ENCODE measurements around the gene MRPS9.

Gene MRPS9

GRCh38 chr2:105076121-105076520, 38.3 kb downstream of the MRPS9 start:
- no peak overlapping the region for H2BK15ac ChIP-seq (ENCODE audit: low read depth, poor library complexity, severe bottlenecking)

GRCh38 chr2:105078906-105079495, 41.1 kb downstream of the MRPS9 start:
- Histone ChIP-seq H3K4me1 (ENCODE audit: control insufficient read depth, insufficient read depth, low read depth, low read length) (peaks cover 3% of the 10 kb centered on the region), H3K18ac (ENCODE audit: low read depth in 1 of 2, low read length in 2 of 2) (no peak overlapping the region), H4K8ac (ENCODE audit: low read length) (no peak overlapping the region), H3K36me3 (ENCODE audit: control insufficient read depth in 1 of 2, insufficient read depth in 2 of 2, low read depth in 1 of 2, low read length in 2 of 2) (peaks cover 0 to 4% of the 10 kb centered on the region in 2 experiments), H3K14ac (ENCODE audit: low read length in 2 of 2) (no peak overlapping the region), H2BK120ac (ENCODE audit: low read depth, low read length) (no peak overlapping the region), H3K9ac (ENCODE audit: low read length) (no peak overlapping the region), H2BK15ac (ENCODE audit: low read depth, poor library complexity, severe bottlenecking) (no peak overlapping the region), H3K27ac (ENCODE audit: low read length, poor library complexity, severe bottlenecking) (no peak overlapping the region), H2BK5ac (ENCODE audit: low read depth, low read length, poor library complexity, severe bottlenecking) (no peak overlapping the region), H3K79me1 (replicated peaks; ENCODE audit: low read length, poor library complexity, severe bottlenecking) (peaks cover 3% of the 10 kb centered on the region), H3K4ac (ENCODE audit: low read depth in 1 of 2, low read length in 2 of 2) (no peak overlapping the region), H2AFZ (ENCODE audit: low read depth, low read length) (no peak overlapping the region), H3K4me3 (ENCODE audit: insufficient read depth in 1 of 2, low read depth in 1 of 2, low read length in 2 of 2) (no peak overlapping the region), H3K9me3 (ENCODE audit: control insufficient read depth, low read length) (no peaks in the 10 kb centered on the region), H3K23ac (ENCODE audit: low read length in 2 of 2) (no peak overlapping the region), H2AK5ac (ENCODE audit: low read length, severe bottlenecking) (no peak overlapping the region), H3K27me3 (ENCODE audit: control insufficient read depth in 1 of 2, insufficient read depth in 1 of 2, low read length in 2 of 2) (no peaks in the 10 kb centered on the region), H4K91ac (ENCODE audit: low read length) (no peak overlapping the region), H3K4me2 (ENCODE audit: low read length, poor library complexity, severe bottlenecking) (no peak overlapping the region), H2BK12ac (ENCODE audit: low read length in 2 of 2) (no peak overlapping the region)
- DNase-seq, result no peak
- 96% methylated on average over 9 of the region's 10 CpGs for WGBS

More at GRCh38 chr2:105076121-105076520, 38.3 kb downstream of the MRPS9 start:
- Histone ChIP-seq H3K4me2 (ENCODE audit: low read length, poor library complexity, severe bottlenecking) (no peak overlapping the region), H3K4ac (ENCODE audit: low read depth in 1 of 2, low read length in 2 of 2) (no peak overlapping the region), H3K27me3 (ENCODE audit: control insufficient read depth in 1 of 2, insufficient read depth in 1 of 2, low read length in 2 of 2) (no peaks in the 10 kb centered on the region), H2BK120ac (ENCODE audit: low read depth, low read length) (no peak overlapping the region), H3K79me1 (replicated peaks; ENCODE audit: low read length, poor library complexity, severe bottlenecking) (no peaks in the 10 kb centered on the region), H3K9ac (ENCODE audit: low read length) (no peak overlapping the region), H3K18ac (ENCODE audit: low read depth in 1 of 2, low read length in 2 of 2) (no peak overlapping the region), H3K23ac (ENCODE audit: low read length in 2 of 2) (no peak overlapping the region), H3K27ac (ENCODE audit: low read length, poor library complexity, severe bottlenecking) (no peak overlapping the region), H3K36me3 (ENCODE audit: control insufficient read depth in 1 of 2, insufficient read depth in 2 of 2, low read depth in 1 of 2, low read length in 2 of 2) (no peaks in the 10 kb centered on the region), H3K9me3 (ENCODE audit: control insufficient read depth, low read length) (no peaks in the 10 kb centered on the region), H3K4me1 (ENCODE audit: control insufficient read depth, insufficient read depth, low read depth, low read length) (peaks cover 3% of the 10 kb centered on the region), H4K8ac (ENCODE audit: low read length) (no peak overlapping the region), H4K91ac (ENCODE audit: low read length) (no peak overlapping the region), H3K14ac (ENCODE audit: low read length in 2 of 2) (no peak overlapping the region), H3K4me3 (ENCODE audit: insufficient read depth in 1 of 2, low read depth in 1 of 2, low read length in 2 of 2) (no peak overlapping the region), H2BK12ac (ENCODE audit: low read length in 2 of 2) (no peak overlapping the region), H2AFZ (ENCODE audit: low read depth, low read length) (no peak overlapping the region), H2BK5ac (ENCODE audit: low read depth, low read length, poor library complexity, severe bottlenecking) (no peak overlapping the region), H2AK5ac (ENCODE audit: low read length, severe bottlenecking) (no peak overlapping the region)
- no peak for DNase-seq
- 100% methylated on average over 3 of the region's 3 CpGs for WGBS

GRCh38 chr2:105080461-105080860, 42.6 kb downstream of the MRPS9 start:
- H3K4me2 ChIP-seq (ENCODE audit: low read length, poor library complexity, severe bottlenecking), result no peak overlapping the region
- no peak overlapping the region for H3K4ac ChIP-seq (ENCODE audit: low read depth in 1 of 2, low read length in 2 of 2)
- no peak overlapping the region for H2AFZ ChIP-seq (ENCODE audit: low read depth, low read length)
- H3K79me1 ChIP-seq (replicated peaks; ENCODE audit: low read length, poor library complexity, severe bottlenecking), result peaks cover 3% of the 10 kb centered on the region
- no peak overlapping the region for H3K27ac ChIP-seq (ENCODE audit: low read length, poor library complexity, severe bottlenecking)
- DNase-seq, result no peak
- H3K23ac ChIP-seq (ENCODE audit: low read length in 2 of 2), result no peak overlapping the region
- H2BK120ac ChIP-seq (ENCODE audit: low read depth, low read length), result no peak overlapping the region
- peaks cover 0 to 4% of the 10 kb centered on the region in 2 experiments for H3K36me3 ChIP-seq (ENCODE audit: control insufficient read depth in 1 of 2, insufficient read depth in 2 of 2, low read depth in 1 of 2, low read length in 2 of 2)
- H2BK5ac ChIP-seq (ENCODE audit: low read depth, low read length, poor library complexity, severe bottlenecking), result no peak overlapping the region
- H3K4me1 ChIP-seq (ENCODE audit: control insufficient read depth, insufficient read depth, low read depth, low read length), result peaks cover 3% of the 10 kb centered on the region
- H3K4me3 ChIP-seq (ENCODE audit: insufficient read depth in 1 of 2, low read depth in 1 of 2, low read length in 2 of 2), result no peak overlapping the region
- no peak overlapping the region for H2BK15ac ChIP-seq (ENCODE audit: low read depth, poor library complexity, severe bottlenecking)
- no peak overlapping the region for H3K18ac ChIP-seq (ENCODE audit: low read depth in 1 of 2, low read length in 2 of 2)
- no peak overlapping the region for H3K9ac ChIP-seq (ENCODE audit: low read length)
- no peak overlapping the region for H2AK5ac ChIP-seq (ENCODE audit: low read length, severe bottlenecking)
- H3K14ac ChIP-seq (ENCODE audit: low read length in 2 of 2), result no peak overlapping the region
- no peaks in the 10 kb centered on the region for H3K27me3 ChIP-seq (ENCODE audit: control insufficient read depth in 1 of 2, insufficient read depth in 1 of 2, low read length in 2 of 2)
- H4K91ac ChIP-seq (ENCODE audit: low read length), result no peak overlapping the region
- no peak overlapping the region for H4K8ac ChIP-seq (ENCODE audit: low read length)
- no peaks in the 10 kb centered on the region for H3K9me3 ChIP-seq (ENCODE audit: control insufficient read depth, low read length)
- H2BK12ac ChIP-seq (ENCODE audit: low read length in 2 of 2), result no peak overlapping the region

GRCh38 chr2:105081006-105081601, 43.2 kb downstream of the MRPS9 start:
- peak overlapping the region in 1 of 2 experiments; percentile 27 for H3K4me3 ChIP-seq (ENCODE audit: insufficient read depth in 1 of 2, low read depth in 1 of 2, low read length in 2 of 2)
- H4K91ac ChIP-seq (ENCODE audit: low read length), result no peak overlapping the region
- no peaks in the 10 kb centered on the region for H3K27me3 ChIP-seq (ENCODE audit: control insufficient read depth in 1 of 2, insufficient read depth in 1 of 2, low read length in 2 of 2)
- DNase-seq, result no peak
- H3K4ac ChIP-seq (ENCODE audit: low read depth in 1 of 2, low read length in 2 of 2), result no peak overlapping the region
- no peak overlapping the region for H3K23ac ChIP-seq (ENCODE audit: low read length in 2 of 2)
- H2BK15ac ChIP-seq (ENCODE audit: low read depth, poor library complexity, severe bottlenecking), result no peak overlapping the region
- H2AFZ ChIP-seq (ENCODE audit: low read depth, low read length), result no peak overlapping the region
- no peak overlapping the region for H2BK120ac ChIP-seq (ENCODE audit: low read depth, low read length)
- no peaks in the 10 kb centered on the region for H3K9me3 ChIP-seq (ENCODE audit: control insufficient read depth, low read length)
- no peak overlapping the region for H3K14ac ChIP-seq (ENCODE audit: low read length in 2 of 2)
- no peak overlapping the region for H2BK5ac ChIP-seq (ENCODE audit: low read depth, low read length, poor library complexity, severe bottlenecking)
- peaks cover 3% of the 10 kb centered on the region for H3K79me1 ChIP-seq (replicated peaks; ENCODE audit: low read length, poor library complexity, severe bottlenecking)
- H4K8ac ChIP-seq (ENCODE audit: low read length), result no peak overlapping the region
- H3K27ac ChIP-seq (ENCODE audit: low read length, poor library complexity, severe bottlenecking), result peak overlapping the region; percentile 32
- WGBS, result 71% methylated on average over 19 of the region's 20 CpGs
- peaks cover 3% of the 10 kb centered on the region for H3K4me1 ChIP-seq (ENCODE audit: control insufficient read depth, insufficient read depth, low read depth, low read length)
- H3K36me3 ChIP-seq (ENCODE audit: control insufficient read depth in 1 of 2, insufficient read depth in 2 of 2, low read depth in 1 of 2, low read length in 2 of 2), result peaks cover 0 to 4% of the 10 kb centered on the region in 2 experiments
- H2AK5ac ChIP-seq (ENCODE audit: low read length, severe bottlenecking), result no peak overlapping the region
- no peak overlapping the region for H2BK12ac ChIP-seq (ENCODE audit: low read length in 2 of 2)
- H3K4me2 ChIP-seq (ENCODE audit: low read length, poor library complexity, severe bottlenecking), result peak overlapping the region; percentile 28
- H3K18ac ChIP-seq (ENCODE audit: low read depth in 1 of 2, low read length in 2 of 2), result no peak overlapping the region
- H3K9ac ChIP-seq (ENCODE audit: low read length), result no peak overlapping the region
